IMR-90 (cell line): ENCODE results near the gene EDC4. TPM values are rescaled to one million over a fixed set of nuclear protein-coding genes. Genes with fewer than 3 reads are reported as not detected.

Experiments used
- ATAC-seq: fragments of 200-7000 bp; cut with Tn5 transposase; 2 replicates; pipeline ENCODE4 v1.9.1; 2020; ENCODE audit warnings: low read depth, mild to moderate bottlenecking, moderate library complexity
- BruUV-seq: library from RNA; stranded (reverse); fragments of 400-500 nt; replicated peaks from 2 replicates; lab custom pipeline; 2021; lab: Mats Ljungman, UMichigan
- CTCF ChIA-PET: fragments of 300-600 bp; formaldehyde crosslinking; extraction: SDS; loops from one replicate; lab custom pipeline; 2021; ENCODE audit warnings: antibody characterized with exemption; lab: Yijun Ruan, JAX
- POLR2A ChIA-PET: fragments of 300-600 bp; sonication (Branson Sonifier 250); formaldehyde crosslinking; loops from one replicate; lab custom pipeline; 2022; ENCODE audit warnings: antibody characterized with exemption; ENCODE audit not compliant: unreplicated experiment; lab: Charles Lee
- DNase-seq: peaks from one replicate; pipeline ENCODE4 v3.0.0; 2013
- H2AFZ ChIP-seq: replicated peaks from 2 replicates; pipeline ENCODE3; 2013; ENCODE audit warnings: low read length, mild to moderate bottlenecking; ENCODE audit not compliant: poor library complexity
- H2AK5ac ChIP-seq: 2 replicates; pipeline ENCODE4 v1.6.1; 2013; ENCODE audit warnings: low read depth, low read length, inconsistent platforms
- H2AK9ac ChIP-seq: replicated peaks from 2 replicates; pipeline ENCODE3; 2013; ENCODE audit warnings: mild to moderate bottlenecking, low read depth, low read length, moderate library complexity; ENCODE audit not compliant: poor library complexity
- H2BK120ac ChIP-seq: 2 replicates; pipeline ENCODE4 v1.6.1; 2013; ENCODE audit warnings: low read depth, low read length, inconsistent platforms
- H2BK15ac ChIP-seq: 3 replicates; pipeline ENCODE4 v1.6.1; 2013; ENCODE audit warnings: low read depth, low read length, inconsistent platforms
- H2BK20ac ChIP-seq: 2 replicates; pipeline ENCODE4 v1.6.1; 2013; ENCODE audit warnings: low read depth, mild to moderate bottlenecking, inconsistent platforms, low read length, moderate library complexity
- H2BK5ac ChIP-seq: 2 replicates; pipeline ENCODE4 v1.6.1; 2013; ENCODE audit warnings: mild to moderate bottlenecking, low read depth, low read length, inconsistent platforms; ENCODE audit not compliant: poor library complexity, severe bottlenecking
- H3K14ac ChIP-seq: replicated peaks from 2 replicates; pipeline ENCODE4 v1.6.1; 2013; ENCODE audit warnings: low read depth, low read length, inconsistent platforms
- H3K18ac ChIP-seq: 2 replicates; pipeline ENCODE4 v1.6.1; 2013; ENCODE audit warnings: low read depth, low read length, control low read depth
- H3K23ac ChIP-seq: 2 replicates; pipeline ENCODE4 v1.6.1; 2013; ENCODE audit warnings: low read depth, low read length, inconsistent platforms
- H3K27ac ChIP-seq: 2 replicates; pipeline ENCODE4 v1.5.1; 2013; ENCODE audit warnings: mild to moderate bottlenecking, control low read depth, low read length; ENCODE audit not compliant: insufficient read depth
- H3K27me3 ChIP-seq: 2 replicates; pipeline ENCODE4 v1.6.1; 2013; ENCODE audit warnings: low read length; ENCODE audit not compliant: control insufficient read depth, insufficient read depth
- H3K36me3 ChIP-seq: 2 replicates; pipeline ENCODE4 v1.6.1; 2013; ENCODE audit warnings: low read length, mixed read lengths; ENCODE audit not compliant: control insufficient read depth, insufficient read depth
- H3K4ac ChIP-seq: 2 replicates; pipeline ENCODE4 v1.6.1; 2013; ENCODE audit warnings: low read depth, low read length, inconsistent platforms
- H3K4me1 ChIP-seq: 2 replicates; pipeline ENCODE4 v1.6.1; 2013; ENCODE audit warnings: low read length, mixed read lengths; ENCODE audit not compliant: control insufficient read depth, insufficient read depth
- H3K4me2 ChIP-seq: 2 replicates; pipeline ENCODE4 v1.6.1; 2013; ENCODE audit warnings: low read depth, mild to moderate bottlenecking, control low read depth, low read length, moderate library complexity
- H3K4me3 ChIP-seq: 2 replicates; pipeline ENCODE4 v1.5.1; 2013; ENCODE audit warnings: low read depth, mild to moderate bottlenecking, control low read depth, low read length, moderate library complexity; ENCODE audit not compliant: insufficient read depth
- H3K56ac ChIP-seq: 2 replicates; pipeline ENCODE4 v1.6.1; 2013; ENCODE audit warnings: low read length, inconsistent platforms; ENCODE audit not compliant: insufficient read depth; ENCODE audit errors: extremely low read depth
- H3K79me1 ChIP-seq, 2 experiments: 2 replicates each; pipeline ENCODE4 v1.6.1; 2013; ENCODE audit warnings: low read length in 2 of 2, inconsistent platforms in 1 of 2, low read depth in 1 of 2
- H3K9ac ChIP-seq: 2 replicates; pipeline ENCODE4 v1.6.1; 2013; ENCODE audit warnings: low read depth, low read length, control low read depth
- H3K9me1 ChIP-seq: 2 replicates; pipeline ENCODE4 v1.6.1; 2013; ENCODE audit warnings: low read length, inconsistent platforms; ENCODE audit not compliant: insufficient read depth
- H3K9me3 ChIP-seq: 2 replicates; pipeline ENCODE4 v1.6.1; 2013; ENCODE audit warnings: low read length; ENCODE audit not compliant: control insufficient read depth, insufficient read depth
- H4K20me1 ChIP-seq: 2 replicates; pipeline ENCODE4 v1.6.1; 2013; ENCODE audit warnings: low read length, inconsistent platforms; ENCODE audit not compliant: insufficient read depth
- H4K5ac ChIP-seq: 2 replicates; pipeline ENCODE4 v1.6.1; 2013; ENCODE audit warnings: mild to moderate bottlenecking, low read depth, low read length, control low read depth
- H4K8ac ChIP-seq, 2 experiments: 2 replicates each; pipeline ENCODE4 v1.6.1; 2013; ENCODE audit warnings: low read depth in 2 of 2, low read length in 2 of 2, control low read depth in 1 of 2, inconsistent platforms in 1 of 2
- H4K91ac ChIP-seq: 2 replicates; pipeline ENCODE4 v1.6.1; 2013; ENCODE audit warnings: low read depth, low read length, inconsistent platforms; ENCODE audit not compliant: insufficient read depth
- CEBPB ChIP-seq: IDR thresholded peaks from 2 replicates; pipeline ENCODE4 v1.6.1; 2012; ENCODE audit warnings: low read depth, low read length, improper control_type of control experiment
- CHD1 ChIP-seq: IDR thresholded peaks from 2 replicates; pipeline ENCODE4 v1.6.1; 2012; ENCODE audit warnings: low read depth, low read length, improper control_type of control experiment
- POLR2A ChIP-seq: IDR thresholded peaks from 2 replicates; pipeline ENCODE4 v1.6.1; 2012; ENCODE audit warnings: mild to moderate bottlenecking, low read depth, low read length
- WGBS, 2 experiments: methylation state at CpG; one replicate each; pipeline versions ENCODE4 v1.1.5 to v1.1.7; 2013; ENCODE audit warnings: missing lambda C conversion rate in 2 of 2; ENCODE audit not compliant: insufficient read length in 1 of 2; ENCODE audit errors: extremely low coverage in 2 of 2; 5-methylcytosine and 5-hydroxymethylcytosine counted together
- dilution Hi-C: fragments of 300-500 bp; cut with HindIII; formaldehyde crosslinking; loops from one replicate; pipeline ENCODE4 v1.14.3; 2018; ENCODE audit warnings: low sequenced_read_pairs; ENCODE audit not compliant: unreplicated experiment
- in situ Hi-C: fragments of 300-500 bp; cut with MboI; formaldehyde crosslinking; loops from 3 replicates; pipeline ENCODE4 v1.14.3; 2019; ENCODE audit warnings: low sequenced_read_pairs, inconsistent platforms, mixed read lengths
- intact Hi-C: fragments of 100-400 bp; cut with micrococcal nuclease; formaldehyde crosslinking; loops from 2 replicates; pipeline ENCODE4 v1.10.0; 2022
- polyA plus RNA-seq, 3 experiments: library from polyadenylated mRNA; depleted of rRNA; stranded (reverse); fragments of >200 nt; gene quantifications; 2 replicates each; pipeline ENCODE4 v1.2.3, GENCODE V29; 2012; ENCODE audit warnings: low replicate concordance in 1 of 3
- total RNA-seq: library from RNA; depleted of rRNA; stranded (reverse); fragments of >200 nt; gene quantifications from 2 replicates; pipeline ENCODE4 v1.2.3, GENCODE V29; 2012
- TF ChIP-seq, protein P1 (sequence below): fragments of 150-350 bp; IDR thresholded peaks from 2 replicates; pipeline ENCODE4 v1.6.1; 2017; ENCODE audit warnings: mild to moderate bottlenecking, antibody characterized with exemption, low read length, low read depth
- TF ChIP-seq, protein P2 (sequence below): fragments of 150-350 bp; IDR thresholded peaks from 2 replicates; pipeline ENCODE4 v1.6.1; 2016; ENCODE audit warnings: low read depth, mild to moderate bottlenecking, low read length, moderate library complexity, borderline replicate concordance
- TF ChIP-seq, protein P3 (sequence below): conservative IDR thresholded peaks from 2 replicates; pipeline ENCODE4 v1.5.1; 2012; ENCODE audit warnings: mild to moderate bottlenecking, low read depth, low read length, improper control_type of control experiment

Gene EDC4
- total and polyA plus RNA-seq, 2 of the 4 experiments (the other 2 are of a cell fraction) = 33.2 to 64.0 TPM

DNA sequence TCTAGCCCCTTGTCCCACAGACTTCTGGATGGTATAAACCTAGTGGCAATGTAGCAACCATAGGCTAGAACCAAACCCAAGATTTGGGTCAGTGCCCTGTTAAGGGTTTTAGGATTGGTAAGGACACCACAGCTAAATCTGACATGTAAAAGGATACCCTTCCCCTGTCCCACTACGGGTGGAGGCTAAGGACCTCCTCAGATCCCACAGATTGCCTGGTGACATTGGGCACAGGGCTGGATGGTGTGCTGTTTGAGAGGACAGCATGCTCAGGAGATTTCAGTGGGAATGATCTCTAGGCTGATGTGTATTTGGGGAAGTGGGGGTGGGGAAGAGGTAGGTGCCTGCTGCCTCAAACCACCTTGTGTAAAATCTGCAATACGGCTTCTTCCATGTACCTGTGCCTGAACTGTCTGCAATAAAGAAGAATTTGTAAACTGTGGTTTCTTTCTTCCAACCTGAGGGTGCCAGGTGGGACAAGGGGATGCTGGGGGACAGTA is 671 bp upstream of the EDC4 start:
- H3K9me3 ChIP-seq = no peaks in the 10 kb centered on the region
- H3K56ac ChIP-seq = no peak overlapping the region
- H3K4ac ChIP-seq = peak overlapping the region; percentile 14; the same call in 1 of the 2 replicates
- TF ChIP-seq CHD1 = no peak
- TF ChIP-seq, protein P1, sequence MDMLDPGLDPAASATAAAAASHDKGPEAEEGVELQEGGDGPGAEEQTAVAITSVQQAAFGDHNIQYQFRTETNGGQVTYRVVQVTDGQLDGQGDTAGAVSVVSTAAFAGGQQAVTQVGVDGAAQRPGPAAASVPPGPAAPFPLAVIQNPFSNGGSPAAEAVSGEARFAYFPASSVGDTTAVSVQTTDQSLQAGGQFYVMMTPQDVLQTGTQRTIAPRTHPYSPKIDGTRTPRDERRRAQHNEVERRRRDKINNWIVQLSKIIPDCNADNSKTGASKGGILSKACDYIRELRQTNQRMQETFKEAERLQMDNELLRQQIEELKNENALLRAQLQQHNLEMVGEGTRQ = no peak
- TF ChIP-seq CEBPB = no peak
- TF ChIP-seq, protein P2, sequence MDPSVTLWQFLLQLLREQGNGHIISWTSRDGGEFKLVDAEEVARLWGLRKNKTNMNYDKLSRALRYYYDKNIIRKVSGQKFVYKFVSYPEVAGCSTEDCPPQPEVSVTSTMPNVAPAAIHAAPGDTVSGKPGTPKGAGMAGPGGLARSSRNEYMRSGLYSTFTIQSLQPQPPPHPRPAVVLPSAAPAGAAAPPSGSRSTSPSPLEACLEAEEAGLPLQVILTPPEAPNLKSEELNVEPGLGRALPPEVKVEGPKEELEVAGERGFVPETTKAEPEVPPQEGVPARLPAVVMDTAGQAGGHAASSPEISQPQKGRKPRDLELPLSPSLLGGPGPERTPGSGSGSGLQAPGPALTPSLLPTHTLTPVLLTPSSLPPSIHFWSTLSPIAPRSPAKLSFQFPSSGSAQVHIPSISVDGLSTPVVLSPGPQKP = no peak
- TF ChIP-seq, protein P3, sequence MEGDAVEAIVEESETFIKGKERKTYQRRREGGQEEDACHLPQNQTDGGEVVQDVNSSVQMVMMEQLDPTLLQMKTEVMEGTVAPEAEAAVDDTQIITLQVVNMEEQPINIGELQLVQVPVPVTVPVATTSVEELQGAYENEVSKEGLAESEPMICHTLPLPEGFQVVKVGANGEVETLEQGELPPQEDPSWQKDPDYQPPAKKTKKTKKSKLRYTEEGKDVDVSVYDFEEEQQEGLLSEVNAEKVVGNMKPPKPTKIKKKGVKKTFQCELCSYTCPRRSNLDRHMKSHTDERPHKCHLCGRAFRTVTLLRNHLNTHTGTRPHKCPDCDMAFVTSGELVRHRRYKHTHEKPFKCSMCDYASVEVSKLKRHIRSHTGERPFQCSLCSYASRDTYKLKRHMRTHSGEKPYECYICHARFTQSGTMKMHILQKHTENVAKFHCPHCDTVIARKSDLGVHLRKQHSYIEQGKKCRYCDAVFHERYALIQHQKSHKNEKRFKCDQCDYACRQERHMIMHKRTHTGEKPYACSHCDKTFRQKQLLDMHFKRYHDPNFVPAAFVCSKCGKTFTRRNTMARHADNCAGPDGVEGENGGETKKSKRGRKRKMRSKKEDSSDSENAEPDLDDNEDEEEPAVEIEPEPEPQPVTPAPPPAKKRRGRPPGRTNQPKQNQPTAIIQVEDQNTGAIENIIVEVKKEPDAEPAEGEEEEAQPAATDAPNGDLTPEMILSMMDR = no peak
- no peak for TF ChIP-seq POLR2A
- WGBS, 2 experiments = no CpG with 5 or more reads among the region's 2 CpGs
- ChIA-PET POLR2A (no interaction called here), CTCF (interaction anchor here (0.7 to 1.3 kb wide), 2 partner anchors 8 to 12 kb away, joined by 3 to 4 read pairs; partner anchors contain the start of gene NRN1L)
- no peak overlapping the region for H3K4me2 ChIP-seq
- no peaks in the 10 kb centered on the region for H3K27me3 ChIP-seq
- H3K9me1 ChIP-seq = peaks cover 18% of the 10 kb centered on the region
- dilution Hi-C loops = no loop called here
- H2BK15ac ChIP-seq = no peak overlapping the region
- no peak for DNase-seq
- peak overlapping the region; percentile 74 for H2AK9ac ChIP-seq
- peaks cover 43% of the 10 kb centered on the region for H4K20me1 ChIP-seq
- peak overlapping the region; percentile 36; the same call in 1 of the 2 replicates for H4K91ac ChIP-seq
- H2AFZ ChIP-seq = peak overlapping the region; percentile 95
- H3K4me3 ChIP-seq = no peak overlapping the region
- in situ Hi-C loops = no loop called here
- no peak overlapping the region for H2BK20ac ChIP-seq
- peak overlapping the region; percentile 35; the same call in 1 of the 2 replicates for H2AK5ac ChIP-seq
- H3K36me3 ChIP-seq = peaks cover 48% of the 10 kb centered on the region
- peak overlapping the region; percentile 58 to 92; a peak in 3 of 4 replicates for H4K8ac ChIP-seq
- H3K4me1 ChIP-seq = peaks cover 10% of the 10 kb centered on the region
- no peak overlapping the region for H3K27ac ChIP-seq
- no peak overlapping the region for H3K14ac ChIP-seq
- intact Hi-C loops = loop anchor here (2.0 kb wide), 1 partner anchor 25 kb away; the partner anchor contains the start of genes CENPT and NUTF2
- H2BK5ac ChIP-seq = no peak overlapping the region
- no peak overlapping the region for H3K23ac ChIP-seq
- H4K5ac ChIP-seq = peak overlapping the region; percentile 78
- H3K18ac ChIP-seq = no peak overlapping the region
- H2BK120ac ChIP-seq = no peak overlapping the region
- no TSS peak for BruUV-seq
- no peak overlapping the region for H3K9ac ChIP-seq
- H3K79me1 ChIP-seq = peaks cover 41 to 78% of the 10 kb centered on the region in 2 experiments
- no peak for ATAC-seq
